ENCODE measurements around the gene SUPT20HL1. TPM values are rescaled to one million over a fixed set of nuclear protein-coding genes. Genes with fewer than 3 reads are reported as not detected.
A peak's percentile ranks its signal among the peaks of the same experiment; 100 is the strongest.

The SUPT20HL1 gene
- total and polyA plus RNA-seq, 8 donors = not detected

- Histone ChIP-seq H3K27me3 (peaks cover 0 to 3% (median 0%) of the 10 kb centered on the region in 3 donors), H3K27ac (no peak overlapping the region), H3K9me3 (no peaks in the 10 kb centered on the region), H3K4me3 (no peak overlapping the region), H3K4me1 (no peaks in the 10 kb centered on the region), H3K36me3 (no peaks in the 10 kb centered on the region)
- intact Hi-C loops (cut with DNase I; ENCODE audit: low total_unique reads) = no loop called here
- 69 to 94% (median 89%) methylated on average over 2 of the region's 2 CpGs for WGBS, 5 donors
- no peak for DNase-seq
- TF ChIP-seq EP300 (IDR thresholded peaks at IDR 0.05) (no peak), POLR2AphosphoS5 (IDR thresholded peaks at IDR 0.05) (no peak), POLR2A (IDR thresholded peaks at IDR 0.05) (no peak), CTCF (IDR thresholded peaks at IDR 0.05) (no peak)
Observed at GRCh38 chrX:24340501-24340900, 19.9 kb upstream of the SUPT20HL1 start.

- no peak for DNase-seq
- no peak for TF ChIP-seq CTCF (IDR thresholded peaks at IDR 0.05)
- no peak for TF ChIP-seq POLR2A (IDR thresholded peaks at IDR 0.05)
- no peak for TF ChIP-seq POLR2AphosphoS5 (IDR thresholded peaks at IDR 0.05)
- TF ChIP-seq EP300 (IDR thresholded peaks at IDR 0.05) = no peak
- no peaks in the 10 kb centered on the region for H3K9me3 ChIP-seq
- H3K4me1 ChIP-seq = no peaks in the 10 kb centered on the region
- H3K36me3 ChIP-seq = no peaks in the 10 kb centered on the region
- peaks cover 0 to 3% (median 0%) of the 10 kb centered on the region in 3 donors for H3K27me3 ChIP-seq
- 42 to 74% (median 63%) methylated on average over 1 of the region's 1 CpG for WGBS, 5 donors
- no peak overlapping the region for H3K27ac ChIP-seq
- H3K4me3 ChIP-seq = no peak overlapping the region
- intact Hi-C loops (cut with DNase I; ENCODE audit: low total_unique reads) = no loop called here
Observed at GRCh38 chrX:24341795-24342194, 18.6 kb upstream of the SUPT20HL1 start.

- 79 to 84% (median 83%) methylated on average over 8 to 9 of the region's 9 CpGs for WGBS, 5 donors
- H3K27ac ChIP-seq = no peak overlapping the region
- no peak overlapping the region for H3K4me3 ChIP-seq
- peaks cover 0 to 3% (median 0%) of the 10 kb centered on the region in 3 donors for H3K27me3 ChIP-seq
- no peak for TF ChIP-seq POLR2AphosphoS5 (IDR thresholded peaks at IDR 0.05)
- TF ChIP-seq EP300 (IDR thresholded peaks at IDR 0.05) = no peak
- no peak for TF ChIP-seq CTCF (IDR thresholded peaks at IDR 0.05)
- TF ChIP-seq POLR2A (IDR thresholded peaks at IDR 0.05) = no peak
- no peaks in the 10 kb centered on the region for H3K9me3 ChIP-seq
- no peaks in the 10 kb centered on the region for H3K36me3 ChIP-seq
- DNase-seq = no peak
- intact Hi-C loops (cut with DNase I; ENCODE audit: low total_unique reads) = no loop called here
- H3K4me1 ChIP-seq = no peaks in the 10 kb centered on the region
Observed at GRCh38 chrX:24343719-24344118, 16.7 kb upstream of the SUPT20HL1 start.

- TF ChIP-seq POLR2A (IDR thresholded peaks at IDR 0.05) = no peak
- no peak for TF ChIP-seq POLR2AphosphoS5 (IDR thresholded peaks at IDR 0.05)
- TF ChIP-seq CTCF (IDR thresholded peaks at IDR 0.05) = no peak
- TF ChIP-seq EP300 (IDR thresholded peaks at IDR 0.05) = no peak
- Histone ChIP-seq H3K27ac (no peak overlapping the region), H3K4me3 (no peak overlapping the region), H3K27me3 (no peaks in the 10 kb centered on the region), H3K36me3 (no peaks in the 10 kb centered on the region), H3K4me1 (no peaks in the 10 kb centered on the region), H3K9me3 (no peaks in the 10 kb centered on the region)
- peak in 1 of 2 donors; percentile 7 for DNase-seq
- WGBS, 5 donors = 15 to 33% (median 19%) methylated on average over 1 of the region's 1 CpG
- intact Hi-C loops (cut with DNase I; ENCODE audit: low total_unique reads) = no loop called here
Observed at GRCh38 chrX:24347881-24348280, 12.6 kb upstream of the SUPT20HL1 start.
